NCI-H526 treated with DMSO at 0.1 percent for 48 hours (cell line): Measurements from ENCODE around the gene AVL9.

Experiments used
- DNase-seq: peaks from one replicate; lab custom pipeline; 2025; lab: John Stamatoyannopoulos, UW

Gene AVL9

GRCh38 chr7:32535162-32535702, 39.9 kb downstream of the AVL9 start:
- DNase-seq: no peak

DNA sequence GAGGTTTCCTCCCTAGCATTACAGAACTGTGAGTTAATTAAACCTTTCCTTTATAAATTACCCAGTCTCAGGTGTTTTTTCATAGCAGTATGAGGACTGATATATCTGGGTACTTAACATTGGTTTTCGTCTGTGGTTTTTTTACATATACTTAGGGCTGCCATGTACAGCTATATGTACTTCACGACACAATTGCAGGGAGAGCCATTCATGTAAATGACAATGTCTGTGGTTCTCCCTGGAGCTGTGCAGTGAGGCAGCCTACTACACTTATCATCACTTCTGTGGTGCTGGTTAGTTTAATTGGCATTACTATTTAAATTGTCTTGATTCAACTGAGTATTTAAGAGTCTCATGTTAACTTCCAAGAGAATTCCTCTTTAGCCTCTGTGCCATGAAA, 40.7 kb downstream of the AVL9 start:
- no peak for DNase-seq

DNA sequence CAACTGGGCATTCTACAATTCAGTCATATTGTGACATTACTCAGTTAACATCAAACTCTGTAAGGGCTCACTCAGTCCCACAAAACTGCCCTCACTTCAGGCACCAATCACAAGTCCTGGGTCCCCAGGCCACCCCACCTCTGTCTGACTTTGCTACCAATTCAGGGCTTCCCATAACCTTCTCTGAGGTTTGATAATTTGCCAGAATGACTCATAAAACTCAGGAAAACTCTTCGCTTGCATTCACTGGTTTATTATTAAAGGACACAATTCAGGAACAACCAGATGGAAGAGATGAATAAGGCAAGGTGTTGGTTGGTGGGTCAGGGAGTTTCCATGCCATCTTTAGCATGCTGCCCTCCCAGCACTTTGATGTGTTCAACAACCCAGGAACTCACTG, 41.3 kb downstream of the AVL9 start:
- no peak for DNase-seq

DNA sequence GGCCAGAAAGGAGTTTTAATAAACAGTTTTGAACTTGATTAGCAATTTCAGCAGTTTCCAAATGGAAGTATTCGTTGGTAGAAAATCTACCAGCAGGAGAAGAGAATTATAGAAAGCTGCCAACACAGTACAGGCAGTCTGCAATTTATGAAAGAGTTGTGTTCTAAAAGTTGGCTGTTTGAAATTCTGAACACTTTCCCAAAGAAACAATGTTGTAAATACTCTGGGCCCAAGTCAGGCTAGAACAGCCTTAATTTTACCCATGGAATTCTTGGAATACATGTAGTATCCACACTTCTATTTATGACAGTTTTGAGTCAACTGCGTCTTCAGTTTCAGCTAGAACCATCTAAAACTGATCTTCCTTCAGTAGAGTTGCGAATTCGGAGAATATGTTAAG, 42.5 kb downstream of the AVL9 start:
- no peak for DNase-seq

DNA sequence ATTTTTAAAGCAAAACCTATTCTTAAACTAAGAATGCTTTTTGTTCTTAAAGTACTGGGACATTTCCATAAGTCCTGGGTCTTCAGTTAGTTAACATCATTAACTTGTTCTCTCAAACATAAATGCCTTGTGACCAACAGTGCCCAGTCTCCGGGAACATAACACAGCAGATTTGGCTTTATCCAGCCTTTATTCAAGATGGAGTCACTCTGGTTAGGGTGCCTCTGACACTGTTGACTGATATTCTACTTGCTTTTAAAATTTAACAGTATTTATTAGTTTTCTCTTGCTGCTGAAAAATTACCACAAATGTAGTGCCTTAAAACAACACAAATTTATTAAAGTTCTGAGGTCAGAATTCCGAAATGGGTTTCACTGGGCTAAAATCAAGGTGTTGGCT, 44.1 kb downstream of the AVL9 start:
- no peak for DNase-seq

DNA sequence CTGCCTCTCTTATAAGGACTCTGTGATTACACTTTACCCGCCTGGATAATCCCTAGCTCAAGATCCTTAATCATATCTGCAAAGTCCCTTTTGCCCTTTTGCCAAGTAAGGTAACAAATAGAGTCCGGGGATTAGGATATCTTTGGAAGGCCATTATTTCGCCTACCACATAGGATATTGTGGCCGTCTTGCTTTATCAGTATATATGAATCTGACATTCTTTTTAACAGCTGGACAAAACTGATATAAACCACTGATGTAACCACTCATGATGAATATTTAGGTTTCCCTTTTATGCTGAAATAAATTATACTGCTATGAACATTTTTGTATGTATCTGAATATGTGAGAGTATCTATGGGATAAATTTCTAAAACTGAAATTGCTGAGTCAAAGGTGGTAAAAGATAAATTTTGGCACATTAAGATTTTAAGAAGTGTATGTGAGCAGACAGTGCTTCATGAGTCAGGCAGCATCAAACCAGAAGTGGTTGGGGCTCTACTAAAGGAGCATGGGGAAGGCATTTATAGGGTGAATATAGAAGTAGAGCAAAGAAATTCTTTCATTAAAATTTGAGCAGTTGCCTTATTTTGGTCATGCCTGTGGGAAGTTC, 44.7 kb downstream of the AVL9 start:
- no peak for DNase-seq

GRCh38 chr7:32542595-32542994, 47.3 kb downstream of the AVL9 start:
- DNase-seq: no peak

DNA sequence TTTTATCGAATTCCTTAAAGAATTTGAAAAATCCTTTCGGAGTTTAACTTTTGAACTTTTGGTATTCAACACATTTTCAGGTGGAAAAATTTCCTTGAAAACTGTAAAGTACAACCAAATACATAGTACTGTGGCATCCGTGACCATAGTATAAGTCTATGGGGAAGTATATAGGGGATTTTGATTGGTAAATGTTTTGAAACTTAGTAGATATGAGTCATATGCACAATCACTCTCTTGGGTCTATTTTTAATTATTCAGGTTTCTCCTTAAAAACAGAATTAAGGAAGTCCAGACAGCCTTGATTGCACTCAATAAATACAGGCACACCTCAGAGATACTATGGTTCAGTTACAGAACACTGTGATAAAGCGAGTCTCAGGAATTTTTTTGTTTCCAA, 64.2 kb downstream of the AVL9 start:
- no peak for DNase-seq

- DNase-seq: no peak
These were observed 64.8 kb downstream of the AVL9 start for GRCh38 chr7:32560075-32560474.

DNA sequence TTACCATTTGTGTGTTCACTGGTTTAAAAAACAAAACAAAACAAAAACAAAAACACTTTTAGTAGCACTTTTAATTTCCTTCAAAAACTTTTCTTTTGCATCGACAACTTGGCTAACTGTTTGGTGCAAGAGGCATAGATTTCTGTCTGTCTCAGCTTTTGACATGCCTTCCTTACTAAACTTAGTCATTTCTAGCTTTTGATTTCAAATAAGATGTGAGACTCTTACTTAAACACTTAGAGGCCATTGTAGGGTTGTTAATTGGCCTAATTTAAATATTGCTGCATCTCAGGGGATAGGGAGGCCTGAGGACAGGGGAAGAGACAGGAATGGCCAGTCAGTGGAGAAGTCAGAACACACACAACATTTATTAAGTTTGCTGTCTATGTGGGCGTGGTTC, 66.3 kb downstream of the AVL9 start:
- DNase-seq: no peak

DNA sequence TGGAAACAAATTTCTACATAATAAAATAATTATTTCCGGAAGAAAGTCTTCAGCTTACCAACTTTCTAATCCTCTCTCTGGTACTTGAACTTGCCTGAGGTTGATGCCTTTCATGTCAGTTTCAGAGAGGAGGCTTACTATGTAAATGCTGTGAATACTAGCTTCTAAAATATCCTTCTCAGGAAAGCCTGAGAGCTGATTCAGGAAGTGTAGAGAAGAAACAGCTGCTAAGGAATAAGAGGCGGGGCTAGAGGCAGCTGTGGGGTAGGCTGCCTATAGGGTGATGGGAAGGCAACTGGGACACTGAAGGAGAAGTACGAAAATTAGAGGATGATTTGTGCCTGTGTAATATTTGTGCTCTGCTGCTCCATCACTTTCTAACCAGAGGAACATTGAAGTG, 69.3 kb downstream of the AVL9 start:
- no peak for DNase-seq

DNA sequence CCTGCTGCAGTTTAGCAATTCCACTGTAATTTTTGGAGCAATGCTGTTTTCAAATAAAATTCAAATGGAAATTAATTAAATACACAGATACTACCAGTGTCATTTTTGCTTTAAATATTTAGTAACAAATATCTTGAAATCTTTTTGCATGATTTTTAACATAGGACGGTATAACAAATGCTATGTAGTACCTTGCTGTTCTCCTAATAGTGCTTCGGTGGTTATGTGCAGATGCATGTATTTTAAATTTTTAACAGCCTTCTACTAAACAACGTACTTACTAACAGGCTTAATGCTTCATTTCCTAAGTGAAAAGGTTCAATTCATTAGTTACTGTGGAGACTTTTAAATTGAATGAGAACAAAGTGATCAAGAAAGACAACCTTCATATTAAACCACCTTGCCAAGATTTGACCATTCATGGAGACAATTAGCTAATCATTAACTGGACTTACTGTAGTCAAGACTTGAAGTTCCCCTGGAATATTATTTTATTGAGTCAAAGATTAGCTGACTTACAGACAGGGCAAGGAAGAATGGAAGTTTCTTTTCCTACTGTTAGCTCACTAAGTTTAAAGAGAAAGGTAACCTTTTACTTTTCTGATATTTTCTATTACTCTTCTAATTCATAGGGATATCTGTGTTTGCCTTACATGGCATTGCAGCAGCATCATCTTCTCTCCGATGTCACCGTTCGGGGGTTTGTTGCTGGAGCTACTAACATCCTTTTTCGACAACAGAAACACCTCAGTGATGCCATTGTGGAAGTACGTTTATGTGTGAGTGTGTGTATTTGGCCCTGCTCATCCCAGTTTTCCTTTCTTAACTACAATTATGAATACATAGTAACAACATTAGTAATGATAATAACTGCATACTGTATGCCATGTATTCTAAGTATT, 74.3 kb downstream of the AVL9 start:
- DNase-seq: no peak

- no peak for DNase-seq
These were observed 77.9 kb downstream of the AVL9 start for GRCh38 chr7:32573110-32573687.

DNA sequence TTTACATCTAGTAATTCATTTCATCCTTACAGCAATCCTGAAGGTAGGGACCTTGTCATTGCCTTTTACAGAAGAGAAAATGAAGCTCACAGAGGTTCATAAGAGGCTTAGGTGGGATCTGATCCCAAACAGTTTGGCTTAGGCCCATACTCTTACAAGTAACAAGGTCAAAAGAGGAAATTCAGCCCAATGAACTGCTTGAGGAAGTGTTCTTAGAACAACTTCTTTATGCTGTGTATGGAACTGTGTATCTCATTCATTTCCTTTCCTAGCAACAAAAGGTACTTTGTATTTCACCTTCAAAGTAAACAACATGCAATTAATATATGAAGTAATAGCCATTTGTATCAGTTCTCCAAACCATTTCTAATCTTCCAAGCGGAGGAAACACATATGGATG, 79.3 kb downstream of the AVL9 start:
- DNase-seq: no peak

DNA sequence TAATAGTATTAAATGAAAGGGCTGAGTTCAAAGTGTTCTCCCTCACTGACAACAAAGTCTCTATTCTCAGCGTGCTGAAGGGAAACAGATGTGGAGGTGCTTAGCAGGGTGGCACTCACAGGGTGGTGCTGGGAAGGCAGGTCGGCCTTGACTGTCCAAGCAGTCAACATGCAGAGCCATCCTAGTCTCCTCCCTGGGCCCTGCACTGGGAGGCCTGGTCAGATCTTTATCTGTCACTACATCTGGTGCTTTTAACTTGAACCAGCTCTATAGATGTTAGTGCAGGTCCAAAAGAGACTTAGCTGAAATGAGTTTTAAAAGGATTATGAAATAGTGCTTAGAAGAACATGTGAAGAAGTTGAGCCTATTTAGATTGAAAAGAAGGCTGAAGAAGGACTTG, 82.1 kb downstream of the AVL9 start:
- DNase-seq: no peak

- DNase-seq: no peak
These were observed 84.5 kb downstream of the AVL9 start for GRCh38 chr7:32579776-32580175.

- DNase-seq: no peak
These were observed 85.4 kb downstream of the AVL9 start for GRCh38 chr7:32580646-32581045.

DNA sequence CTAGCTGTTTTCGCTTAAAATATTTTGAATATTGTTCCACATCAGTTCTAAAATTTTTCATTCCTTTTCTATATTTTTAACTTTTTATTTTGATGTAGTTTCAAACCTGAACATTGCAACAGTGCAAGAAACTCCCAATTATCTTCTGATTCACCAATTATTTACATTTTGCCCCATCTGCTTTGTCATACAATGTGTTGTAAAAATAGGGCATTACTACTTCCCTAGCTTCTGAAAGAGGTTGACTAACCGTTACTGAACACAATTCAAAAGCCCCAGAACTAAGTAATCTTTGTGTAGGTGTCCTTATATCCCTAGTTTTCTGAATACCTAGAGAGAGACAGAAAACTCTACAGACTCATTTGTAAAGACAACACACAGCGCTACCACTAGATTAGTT, 86.7 kb downstream of the AVL9 start:
- no peak for DNase-seq

DNA sequence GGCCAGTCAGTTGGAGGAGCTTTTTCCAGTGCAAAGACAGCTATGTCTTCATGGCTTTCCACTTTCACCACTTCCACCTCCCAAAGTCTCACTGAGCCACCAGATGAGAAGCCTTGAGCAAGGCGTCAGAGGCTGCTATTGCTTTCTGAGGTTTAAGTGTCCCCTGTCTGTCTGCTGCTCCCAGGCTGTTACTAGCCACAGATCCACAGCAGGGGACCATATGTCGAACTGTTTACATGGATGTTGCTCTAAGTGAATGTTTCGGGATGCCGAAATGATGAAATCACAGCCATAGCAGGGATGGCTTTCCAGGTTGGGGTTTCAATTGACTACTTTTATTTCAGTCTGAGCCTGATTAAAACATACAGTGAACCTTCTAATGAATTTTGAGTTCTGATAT, 88.5 kb downstream of the AVL9 start:
- DNase-seq: no peak

DNA sequence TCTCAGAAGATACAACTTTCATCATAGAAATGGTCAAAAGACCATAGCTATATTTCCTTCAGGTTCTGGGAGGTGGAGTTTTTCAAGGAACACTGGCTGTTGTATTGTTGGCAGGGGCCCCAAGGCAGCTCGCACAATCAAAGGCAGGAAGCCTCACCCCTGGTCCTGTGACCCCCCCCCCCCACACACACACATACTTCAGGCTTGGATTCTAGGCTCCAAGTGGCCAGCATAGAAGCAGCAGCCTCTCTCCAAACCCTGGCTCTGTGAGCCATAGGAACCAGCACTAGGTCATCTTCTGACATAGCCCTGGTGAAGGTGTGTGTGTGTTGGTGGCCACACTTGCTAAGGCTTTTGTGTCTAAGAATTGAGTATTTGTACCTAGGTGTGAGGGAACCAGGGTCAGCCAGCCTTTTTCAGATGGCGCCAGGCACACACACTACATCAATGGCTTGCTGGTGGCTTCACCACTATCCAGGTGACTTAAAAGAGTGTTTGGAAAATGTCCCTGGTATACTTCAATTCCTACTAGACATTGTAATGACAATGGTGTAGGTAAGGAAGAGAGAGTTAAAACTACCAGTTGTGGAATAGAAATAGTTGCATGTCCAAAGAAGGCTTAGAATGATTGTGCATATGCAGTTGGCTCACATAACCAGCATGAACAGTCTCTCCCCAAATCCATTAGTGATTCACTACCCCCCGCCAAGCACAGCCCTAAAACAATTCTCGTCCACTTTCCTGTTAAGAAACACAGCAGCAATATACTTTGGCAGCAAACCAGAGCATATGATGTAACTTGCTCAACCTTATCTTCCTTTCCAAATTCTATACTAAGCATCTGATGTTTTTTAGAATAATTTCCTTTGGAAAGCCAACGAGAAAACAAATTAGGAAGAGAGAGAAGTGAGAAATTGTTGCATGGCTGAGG, 91.3 kb downstream of the AVL9 start:
- DNase-seq: no peak

GRCh38 chr7:32587411-32587948, 92.2 kb downstream of the AVL9 start:
- DNase-seq: no peak

- no peak for DNase-seq
These were observed 93.4 kb downstream of the AVL9 start for GRCh38 chr7:32588657-32589056.
